Measurements from ENCODE around the gene MTRF1. TPM values are rescaled to one million over a fixed set of nuclear protein-coding genes. Genes with fewer than 3 reads are reported as not detected.

Gene MTRF1
- total RNA-seq, 2 experiments from 2014 or later = 22.6 to 23.4 TPM

GRCh38 chr13:41231025-41231677, 32.2 kb downstream of the MTRF1 start:
- Mint-ChIP-seq H3K27ac (no peak overlapping the region), H3K9me3 (no peaks in the 10 kb centered on the region), H3K4me3 (no peak overlapping the region), H3K36me3 (ENCODE audit: low read depth) (peaks cover 27% of the 10 kb centered on the region), H3K27me3 (no peaks in the 10 kb centered on the region), H3K4me1 (ENCODE audit: low read depth) (peaks cover 7% of the 10 kb centered on the region)
- ChIA-PET CTCF (interaction anchor here (1.0 to 1.4 kb wide), 3 partner anchors 8 to 157 kb away, joined by 3 to 6 read pairs (median 3); no protein-coding TSS in a partner anchor), POLR2A (interaction anchor here (0.7 to 1.0 kb wide), 2 partner anchors 9 to 29 kb away, joined by 3 to 4 read pairs; no protein-coding TSS in a partner anchor)
- no peak for DNase-seq
- intact Hi-C loops (cut with micrococcal nuclease) = no loop called here
- no peak for ATAC-seq
- no peak for TF ChIP-seq CTCF (IDR thresholded peaks at IDR 0.05)

GRCh38 chr13:41229356-41229755, 34.0 kb downstream of the MTRF1 start:
- Mint-ChIP-seq H3K4me3 (no peak overlapping the region), H3K27ac (no peak overlapping the region), H3K9me3 (no peaks in the 10 kb centered on the region), H3K27me3 (no peaks in the 10 kb centered on the region), H3K4me1 (ENCODE audit: low read depth) (peaks cover 7% of the 10 kb centered on the region), H3K36me3 (ENCODE audit: low read depth) (peaks cover 16% of the 10 kb centered on the region)
- ATAC-seq (no peak), DNase-seq (no peak)
- POLR2A ChIA-PET = no interaction called here
- intact Hi-C loops (cut with micrococcal nuclease) = no loop called here
- CTCF ChIA-PET = interaction anchor here (0.6 to 1.5 kb wide), 3 partner anchors 8 to 176 kb away, joined by 3 to 4 read pairs (median 4); no protein-coding TSS in a partner anchor
- TF ChIP-seq CTCF (IDR thresholded peaks at IDR 0.05) = no peak

GRCh38 chr13:41224113-41225110, 39.0 kb downstream of the MTRF1 start:
- no peak overlapping the region for H3K27ac Mint-ChIP-seq
- POLR2A ChIA-PET = no interaction called here

GRCh38 chr13:41222259-41222852, 41.0 kb downstream of the MTRF1 start:
- intact Hi-C loops (cut with micrococcal nuclease) = loop anchor here (5.0 kb wide), 1 partner anchor 145 kb away; no protein-coding TSS in a partner anchor
- peak; percentile 78 for TF ChIP-seq CTCF (IDR thresholded peaks at IDR 0.05)
- POLR2A ChIA-PET = no interaction called here
- Mint-ChIP-seq H3K9me3 (no peaks in the 10 kb centered on the region), H3K27me3 (no peaks in the 10 kb centered on the region), H3K36me3 (ENCODE audit: low read depth) (peaks cover 11% of the 10 kb centered on the region), H3K27ac (no peak overlapping the region), H3K4me3 (no peak overlapping the region), H3K4me1 (ENCODE audit: low read depth) (peaks cover 2% of the 10 kb centered on the region)
- ATAC-seq (peak; percentile 100), DNase-seq (peak; percentile 76)
- CTCF ChIA-PET = interaction anchor here (0.6 to 1.8 kb wide), 28 partner anchors 10 to 760 kb away, joined by 3 to 16 read pairs (median 3); partner anchors contain the start of gene WBP4

More at GRCh38 chr13:41224113-41225110, 39.0 kb downstream of the MTRF1 start:
- ATAC-seq = no peak
- no peak overlapping the region for H3K4me3 Mint-ChIP-seq
- no peak for DNase-seq
- H3K27me3 Mint-ChIP-seq = no peaks in the 10 kb centered on the region
- no peaks in the 10 kb centered on the region for H3K4me1 Mint-ChIP-seq (ENCODE audit: low read depth)
- TF ChIP-seq CTCF (IDR thresholded peaks at IDR 0.05) = no peak
- CTCF ChIA-PET = interaction anchor here (1.4 kb wide), 1 partner anchor 170 kb away, joined by 3 read pairs; no protein-coding TSS in a partner anchor
- intact Hi-C loops (cut with micrococcal nuclease) = loop anchor here (5.0 kb wide), 1 partner anchor 147 kb away; no protein-coding TSS in a partner anchor
- H3K36me3 Mint-ChIP-seq (ENCODE audit: low read depth) = peaks cover 13% of the 10 kb centered on the region
- H3K9me3 Mint-ChIP-seq = no peaks in the 10 kb centered on the region

All from activated CD8-positive, alpha-beta T cell treated with anti-CD3 and anti-CD28 coated beads for 36 hours (primary cell).